Hepatocyte (in vitro differentiated cells): Measurements from ENCODE around the gene FBLN2. TPM values are rescaled to one million over a fixed set of nuclear protein-coding genes. Genes with fewer than 3 reads are reported as not detected.

Experiments
- DNase-seq: peaks from one replicate; pipeline ENCODE4 v3.0.0-alpha.2; 2016; ENCODE audit warnings: low spot score
- H2AFZ ChIP-seq: fragments of 200-600 bp; sonication (generic); 2 replicates; pipeline ENCODE4 v1.6.0; 2016; ENCODE audit warnings: antibody characterized with exemption, mild to moderate bottlenecking
- H3K27ac ChIP-seq: fragments of 200-600 bp; sonication (generic); 2 replicates; pipeline ENCODE4 v1.5.1; 2016; ENCODE audit warnings: mild to moderate bottlenecking
- H3K27me3 ChIP-seq: fragments of 200-600 bp; sonication (generic); 2 replicates; pipeline ENCODE4 v1.6.1; 2016
- H3K36me3 ChIP-seq: fragments of 200-600 bp; sonication (generic); replicated peaks from 2 replicates; pipeline ENCODE4 v1.5.1; 2016; ENCODE audit warnings: low read depth; ENCODE audit not compliant: insufficient read depth
- H3K4me1 ChIP-seq: fragments of 200-600 bp; sonication (generic); 2 replicates; pipeline ENCODE4 v1.5.1; 2016; ENCODE audit warnings: mild to moderate bottlenecking, moderate library complexity; ENCODE audit not compliant: insufficient read depth
- H3K4me2 ChIP-seq: fragments of 200-600 bp; sonication (generic); 2 replicates; pipeline ENCODE4 v1.6.0; 2016
- H3K4me3 ChIP-seq: fragments of 200-600 bp; sonication (generic); 2 replicates; pipeline ENCODE4 v1.5.1; 2016; ENCODE audit warnings: mild to moderate bottlenecking
- H3K79me2 ChIP-seq: fragments of 200-600 bp; sonication (generic); 2 replicates; pipeline ENCODE4 v1.6.0; 2017; ENCODE audit warnings: mild to moderate bottlenecking
- H3K9me2 ChIP-seq: fragments of 200-600 bp; sonication (generic); replicated peaks from 2 replicates; pipeline ENCODE4 v1.6.0; 2017; ENCODE audit warnings: mild to moderate bottlenecking; ENCODE audit not compliant: insufficient read depth
- H3K9me3 ChIP-seq: fragments of 200-600 bp; sonication (generic); 2 replicates; pipeline ENCODE4 v1.5.1; 2016; ENCODE audit warnings: low read depth, mild to moderate bottlenecking
- H4K20me1 ChIP-seq: fragments of 200-600 bp; sonication (generic); 2 replicates; pipeline ENCODE4 v1.6.0; 2016; ENCODE audit warnings: mild to moderate bottlenecking; ENCODE audit not compliant: insufficient read depth, poor library complexity, severe bottlenecking
- CTCF ChIP-seq: fragments of 200-600 bp; sonication (generic); IDR thresholded peaks from 2 replicates; pipeline ENCODE4 v1.5.1; 2016; ENCODE audit warnings: antibody characterized with exemption, mild to moderate bottlenecking; ENCODE audit not compliant: poor library complexity
- EZH2 ChIP-seq: fragments of 200-600 bp; sonication (generic); IDR thresholded peaks from 2 replicates; pipeline ENCODE4 v1.6.1; 2016; ENCODE audit warnings: antibody characterized with exemption, mild to moderate bottlenecking, borderline replicate concordance
- EZH2phosphoT487 ChIP-seq: fragments of 200-600 bp; sonication (generic); IDR thresholded peaks from one replicate; pipeline ENCODE4 v1.6.1; 2018; ENCODE audit warnings: antibody characterized with exemption, mild to moderate bottlenecking, low read depth, moderate library complexity; ENCODE audit not compliant: unreplicated experiment, severe bottlenecking
- WGBS: methylation state at CpG from one replicate; pipeline ENCODE4 v1.1.6; 2016; ENCODE audit warnings: low lambda C conversion rate; ENCODE audit errors: missing lambda C conversion rate; 5-methylcytosine and 5-hydroxymethylcytosine counted together
- polyA plus RNA-seq: library from polyadenylated mRNA; unstranded; fragments of >200 nt; fragmentation: Nextera tagmentation; extraction: Ambion mirVana; gene quantifications from 2 replicates; pipeline ENCODE4 v1.2.1, GENCODE V29; 2016
- total RNA-seq: library from RNA; depleted of rRNA; stranded (reverse); fragments of >200 nt; gene quantifications from 2 replicates; pipeline ENCODE4 v1.2.3, GENCODE V29; 2014

FBLN2 gene
- total and polyA plus RNA-seq, 2 experiments from 2014 or later: 75.8 to 76.2 TPM

GRCh38 chr3:13524979-13525669 lies 23.8 kb upstream of the FBLN2 start:
- H4K20me1 ChIP-seq: no peaks in the 10 kb centered on the region
- no peaks in the 10 kb centered on the region for H3K79me2 ChIP-seq
- no peaks in the 10 kb centered on the region for H3K27me3 ChIP-seq
- DNase-seq: no peak
- no peaks in the 10 kb centered on the region for H3K9me2 ChIP-seq
- no peaks in the 10 kb centered on the region for H3K9me3 ChIP-seq
- H2AFZ ChIP-seq: no peak overlapping the region
- no peak overlapping the region for H3K4me2 ChIP-seq
- H3K27ac ChIP-seq: peak overlapping the region; percentile 13
- WGBS: 73% methylated on average over 10 of the region's 10 CpGs
- no peak for TF ChIP-seq CTCF
- TF ChIP-seq EZH2: no peak
- TF ChIP-seq EZH2phosphoT487: no peak
- no peak overlapping the region for H3K4me3 ChIP-seq
- H3K36me3 ChIP-seq: no peaks in the 10 kb centered on the region
- peaks cover 13% of the 10 kb centered on the region for H3K4me1 ChIP-seq

DNA sequence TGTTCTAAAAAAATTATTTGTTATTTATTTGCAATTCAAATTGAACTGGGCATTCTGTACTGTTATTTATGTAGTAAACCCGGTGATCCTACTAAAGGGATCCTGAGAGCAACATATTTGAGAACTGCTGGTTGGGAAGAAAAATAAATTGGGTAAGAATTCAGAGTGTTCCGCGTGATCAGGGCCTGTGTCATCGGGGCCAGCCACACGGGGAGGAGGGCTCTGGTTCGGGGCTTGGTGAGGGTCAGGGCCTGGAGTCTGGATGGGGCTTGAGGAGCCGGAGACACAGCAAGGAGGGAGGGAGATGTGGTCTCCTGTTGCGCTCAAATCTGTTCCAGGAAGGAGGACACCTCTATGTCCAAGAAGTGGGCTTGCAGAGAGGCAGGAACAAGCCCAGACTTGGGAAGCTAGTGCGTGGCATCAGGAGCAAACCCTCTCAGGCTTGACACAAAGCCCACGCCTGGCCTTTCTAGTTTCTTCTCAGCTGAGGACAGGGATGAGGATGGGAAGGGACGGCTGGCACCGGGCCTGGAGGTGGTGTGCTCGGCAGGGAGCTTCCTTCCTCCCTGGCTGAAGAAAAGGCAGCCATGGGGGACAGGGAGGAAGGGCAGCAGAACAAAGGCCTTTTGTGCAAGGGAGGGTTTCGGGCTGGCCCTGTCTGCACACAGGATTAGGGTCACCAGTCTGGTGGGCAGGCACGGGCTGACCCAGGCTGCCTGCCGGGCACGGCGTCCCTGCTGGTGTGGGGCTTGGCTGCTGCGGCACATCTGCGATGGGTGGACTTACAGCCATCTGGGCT lies 22.9 kb upstream of the FBLN2 start:
- Histone ChIP-seq H3K27me3 (no peaks in the 10 kb centered on the region), H4K20me1 (no peaks in the 10 kb centered on the region), H3K27ac (peak overlapping the region; percentile 13), H3K4me1 (peaks cover 13% of the 10 kb centered on the region), H3K9me3 (no peaks in the 10 kb centered on the region), H3K79me2 (no peaks in the 10 kb centered on the region), H2AFZ (no peak overlapping the region), H3K36me3 (no peaks in the 10 kb centered on the region), H3K9me2 (no peaks in the 10 kb centered on the region), H3K4me3 (no peak overlapping the region), H3K4me2 (no peak overlapping the region)
- no peak for DNase-seq
- no peak for TF ChIP-seq CTCF
- WGBS: 82% methylated on average over 20 of the region's 20 CpGs

- H2AFZ ChIP-seq: no peak overlapping the region
- no peaks in the 10 kb centered on the region for H3K9me2 ChIP-seq
- no peaks in the 10 kb centered on the region for H3K36me3 ChIP-seq
- DNase-seq: no peak
- H3K4me2 ChIP-seq: no peak overlapping the region
- H3K27me3 ChIP-seq: no peaks in the 10 kb centered on the region
- H3K27ac ChIP-seq: no peak overlapping the region
- TF ChIP-seq CTCF (no peak), EZH2 (no peak), EZH2phosphoT487 (no peak)
- no peaks in the 10 kb centered on the region for H3K9me3 ChIP-seq
- WGBS: 92% methylated on average over 5 of the region's 5 CpGs
- no peak overlapping the region for H3K4me3 ChIP-seq
- peaks cover 13% of the 10 kb centered on the region for H3K4me1 ChIP-seq
- H3K79me2 ChIP-seq: no peaks in the 10 kb centered on the region
- no peaks in the 10 kb centered on the region for H4K20me1 ChIP-seq
Observed at GRCh38 chr3:13526626-13526949, 22.3 kb upstream of the FBLN2 start.
